HG03066 (cell line): Measurements from ENCODE around the gene PRKCA.

Experiments
- ATAC-seq: cut with Tn5 transposase; IDR thresholded peaks from one replicate; pipeline ENCODE4 v1.9.1; 2021; ENCODE audit warnings: low read depth; ENCODE audit not compliant: unreplicated experiment

PRKCA gene

GRCh38 chr17:66552371-66552770 is 250.0 kb downstream of the PRKCA start:
- no peak for ATAC-seq

- no peak for ATAC-seq
Measured at GRCh38 chr17:66555605-66556004, 253.2 kb downstream of the PRKCA start.

- no peak for ATAC-seq
Measured at GRCh38 chr17:66557200-66557599, 254.8 kb downstream of the PRKCA start.

- ATAC-seq = no peak
Measured at GRCh38 chr17:66557886-66558285, 255.5 kb downstream of the PRKCA start.

GRCh38 chr17:66560691-66561090 is 258.3 kb downstream of the PRKCA start:
- ATAC-seq = no peak

- no peak for ATAC-seq
Measured at GRCh38 chr17:66562119-66562518, 259.7 kb downstream of the PRKCA start.

- no peak for ATAC-seq
Measured at GRCh38 chr17:66564992-66565465, 262.6 kb downstream of the PRKCA start.

- ATAC-seq = no peak
Measured at GRCh38 chr17:66567234-66568170, 265.1 kb downstream of the PRKCA start.

- ATAC-seq = no peak
Measured at GRCh38 chr17:66569572-66569971, 267.2 kb downstream of the PRKCA start.

- ATAC-seq = no peak
Measured at GRCh38 chr17:66570447-66571195, 268.2 kb downstream of the PRKCA start.

GRCh38 chr17:66571745-66572144 is 269.3 kb downstream of the PRKCA start:
- ATAC-seq = no peak

- no peak for ATAC-seq
Measured at GRCh38 chr17:66573078-66573477, 270.7 kb downstream of the PRKCA start.

- ATAC-seq = no peak
Measured at GRCh38 chr17:66574123-66574522, 271.7 kb downstream of the PRKCA start.

- no peak for ATAC-seq
Measured at GRCh38 chr17:66576473-66576872, 274.1 kb downstream of the PRKCA start.

- no peak for ATAC-seq
Measured at GRCh38 chr17:66577041-66577440, 274.6 kb downstream of the PRKCA start.

- no peak for ATAC-seq
Measured at GRCh38 chr17:66578781-66579489, 276.5 kb downstream of the PRKCA start.

- ATAC-seq = no peak
Measured at GRCh38 chr17:66579556-66579955, 277.1 kb downstream of the PRKCA start.

- no peak for ATAC-seq
Measured at GRCh38 chr17:66580184-66580955, 278.0 kb downstream of the PRKCA start.

- ATAC-seq = no peak
Measured at GRCh38 chr17:66580956-66581391, 278.6 kb downstream of the PRKCA start.
